Activated CD8-positive, alpha-beta memory T cell treated with anti-CD3 and anti-CD28 coated beads for 36 hours (primary cell): Measurements from ENCODE around the gene ANKH. TPM values are rescaled to one million over a fixed set of nuclear protein-coding genes. Genes with fewer than 3 reads are reported as not detected.
"Not testable (repeated sequence)": the region's sequence is repeated elsewhere in the genome, so short reads cannot be mapped to it uniquely, and the experiment has no call there.

Experiments
- CTCF ChIA-PET: fragments of 350-600 bp; sonication (Branson Sonifier 250); formaldehyde crosslinking; loops from one replicate; lab custom pipeline; 2021; ENCODE audit warnings: antibody characterized with exemption; lab: Charles Lee
- POLR2A ChIA-PET: fragments of 350-600 bp; sonication (Branson Sonifier 250); formaldehyde crosslinking; loops from one replicate; lab custom pipeline; 2021; ENCODE audit warnings: antibody characterized with exemption; lab: Charles Lee
- total RNA-seq, 2 experiments: library from RNA; stranded (reverse); gene quantifications; one replicate each; pipeline ENCODE4 v1.2.3, GENCODE V29; 2021

ANKH gene
- total RNA-seq = 10 to 100 TPM; 88.6 to 90.1 TPM

GRCh38 chr5:14871214-14872069 is at the start of gene ANKH:
TSS of gene ANKH (minus strand) at chr5:14871778. CDS start at chr5:14871447, 331 bp downstream.
- ChIA-PET CTCF (interaction anchor here (0.6 to 2.5 kb wide), 5 partner anchors 117 to 1744 kb away, joined by 3 to 7 read pairs (median 3); no protein-coding TSS in a partner anchor), POLR2A (interaction anchor here (0.6 to 2.3 kb wide), 11 partner anchors 14 to 389 kb away, joined by 3 to 14 read pairs (median 7); no protein-coding TSS in a partner anchor)

- ChIA-PET CTCF (no interaction called here), POLR2A (no interaction called here)
Measured at GRCh38 chr5:14920121-14920520, 48.5 kb upstream of the ANKH start.

GRCh38 chr5:14919106-14919505 is 47.5 kb upstream of the ANKH start:
- CTCF ChIA-PET, POLR2A ChIA-PET: not testable (repeated sequence)

- ChIA-PET CTCF (no interaction called here), POLR2A (no interaction called here)
Measured at GRCh38 chr5:14917719-14918118, 46.1 kb upstream of the ANKH start.

GRCh38 chr5:14915291-14915952 is 43.8 kb upstream of the ANKH start:
- ChIA-PET POLR2A (no interaction called here), CTCF (no interaction called here)

- CTCF ChIA-PET = no interaction called here
Measured at GRCh38 chr5:14914623-14915260, 43.2 kb upstream of the ANKH start.

GRCh38 chr5:14914193-14914592 is 42.6 kb upstream of the ANKH start:
- ChIA-PET POLR2A (no interaction called here), CTCF (no interaction called here)

More at GRCh38 chr5:14914623-14915260, 43.2 kb upstream of the ANKH start:
- POLR2A ChIA-PET = no interaction called here

GRCh38 chr5:14913096-14913495 is 41.5 kb upstream of the ANKH start:
- ChIA-PET CTCF (no interaction called here), POLR2A (no interaction called here)

GRCh38 chr5:14912206-14912605 is 40.6 kb upstream of the ANKH start:
- ChIA-PET POLR2A (no interaction called here), CTCF (no interaction called here)

GRCh38 chr5:14909369-14909768 is 37.8 kb upstream of the ANKH start:
- POLR2A ChIA-PET = no interaction called here
- CTCF ChIA-PET = no interaction called here

- ChIA-PET CTCF (no interaction called here), POLR2A (no interaction called here)
Measured at GRCh38 chr5:14908172-14908571, 36.6 kb upstream of the ANKH start.

GRCh38 chr5:14906628-14907027 is 35.0 kb upstream of the ANKH start:
- ChIA-PET CTCF (interaction anchor here (1.2 kb wide), 1 partner anchor 10 kb away, joined by 3 read pairs; no protein-coding TSS in a partner anchor), POLR2A (no interaction called here)

GRCh38 chr5:14902826-14903560 is 31.4 kb upstream of the ANKH start:
- CTCF ChIA-PET = no interaction called here
- POLR2A ChIA-PET = interaction anchor here (0.5 to 0.7 kb wide), 2 partner anchors 9 to 85 kb away, joined by 4 to 13 read pairs; no protein-coding TSS in a partner anchor

- CTCF ChIA-PET = no interaction called here
Measured at GRCh38 chr5:14901462-14902051, 30.0 kb upstream of the ANKH start.

GRCh38 chr5:14900693-14901461 is 29.3 kb upstream of the ANKH start:
- ChIA-PET CTCF (no interaction called here), POLR2A (no interaction called here)

More at GRCh38 chr5:14901462-14902051, 30.0 kb upstream of the ANKH start:
- POLR2A ChIA-PET = no interaction called here

- POLR2A ChIA-PET = no interaction called here
- CTCF ChIA-PET = interaction anchor here (0.7 kb wide), 1 partner anchor 145 kb away, joined by 4 read pairs; no protein-coding TSS in a partner anchor
Measured at GRCh38 chr5:14896131-14896530, 24.6 kb upstream of the ANKH start.

- ChIA-PET CTCF (interaction anchor here (0.7 kb wide), 1 partner anchor 144 kb away, joined by 4 read pairs; no protein-coding TSS in a partner anchor), POLR2A (no interaction called here)
Measured at GRCh38 chr5:14895301-14895700, 23.7 kb upstream of the ANKH start.

- ChIA-PET POLR2A (no interaction called here), CTCF (no interaction called here)
Measured at GRCh38 chr5:14894748-14895147, 23.2 kb upstream of the ANKH start.
